Liver (tissue), 9 donors: Measurements from ENCODE around the gene BRIP1. TPM values are rescaled to one million over a fixed set of nuclear protein-coding genes. Genes with fewer than 3 reads are reported as not detected.

Experiments used
- DNase-seq: peaks from one replicate; pipeline ENCODE4 v3.0.0-alpha.2; 2017; ENCODE audit warnings: low spot score
- H3K27ac ChIP-seq, 2 donors: one replicate each; pipeline ENCODE4 v1.7.0; 2013; ENCODE audit warnings: inconsistent platforms in 2 of 2, low read length in 2 of 2, control low read depth in 1 of 2, low read depth in 1 of 2, mild to moderate bottlenecking in 1 of 2
- H3K27me3 ChIP-seq, 4 donors: one replicate each; pipeline versions ENCODE4 v1.6.1 to v1.7.0; 2013; ENCODE audit warnings: low read length in 3 of 4, inconsistent platforms in 1 of 4, mild to moderate bottlenecking in 1 of 4, moderate library complexity in 1 of 4; ENCODE audit not compliant: control insufficient read depth in 4 of 4, insufficient read depth in 4 of 4
- H3K36me3 ChIP-seq, 4 donors: one replicate each; pipeline versions ENCODE4 v1.6.1 to v1.7.0; 2013; ENCODE audit warnings: low read length in 3 of 4, mild to moderate bottlenecking in 3 of 4, low read depth in 1 of 4, moderate library complexity in 1 of 4; ENCODE audit not compliant: control insufficient read depth in 4 of 4, insufficient read depth in 3 of 4
- H3K4me1 ChIP-seq, 4 donors: one replicate each; pipeline versions ENCODE4 v1.6.1 to v1.7.0; 2013; ENCODE audit warnings: low read length in 3 of 4, mild to moderate bottlenecking in 3 of 4, moderate library complexity in 1 of 4; ENCODE audit not compliant: control insufficient read depth in 4 of 4, insufficient read depth in 4 of 4
- H3K4me3 ChIP-seq, 3 donors: one replicate each; pipeline versions ENCODE4 v1.6.1 to v1.7.0; 2013; ENCODE audit warnings: low read length in 3 of 3, control low read depth in 1 of 3, low read depth in 1 of 3, mild to moderate bottlenecking in 1 of 3
- H3K9ac ChIP-seq, 2 donors: one replicate each; pipeline ENCODE4 v1.7.0; 2013; ENCODE audit warnings: low read length in 2 of 2, mild to moderate bottlenecking in 2 of 2, moderate library complexity in 2 of 2, control low read depth in 1 of 2, low read depth in 1 of 2
- H3K9me3 ChIP-seq, 4 donors: one replicate each; pipeline versions ENCODE4 v1.6.1 to v1.7.0; 2013; ENCODE audit warnings: low read length in 3 of 4; ENCODE audit not compliant: control insufficient read depth in 4 of 4
- EGR1 ChIP-seq, 2 donors: IDR thresholded peaks; 2 replicates each; pipeline ENCODE4 v1.6.1; 2016 to 2018; ENCODE audit warnings: antibody characterized with exemption in 2 of 2, low read depth in 2 of 2
- FOXA1 ChIP-seq: IDR thresholded peaks from 2 replicates; pipeline ENCODE4 v1.6.1; 2016; ENCODE audit warnings: antibody characterized with exemption
- GABPA ChIP-seq, 2 donors: IDR thresholded peaks in 1 of 2; conservative IDR thresholded peaks in 1 of 2; 2 replicates each; pipeline ENCODE4 v1.6.1; 2016; ENCODE audit warnings: antibody characterized with exemption in 2 of 2, mild to moderate bottlenecking in 1 of 2, moderate library complexity in 1 of 2
- HNF4A ChIP-seq, 2 donors: conservative IDR thresholded peaks; 2 replicates each; pipeline ENCODE4 v1.6.1; 2016; ENCODE audit warnings: antibody characterized with exemption in 2 of 2, mild to moderate bottlenecking in 2 of 2
- HNF4G ChIP-seq: IDR thresholded peaks from 2 replicates; pipeline ENCODE4 v1.6.1; 2016; ENCODE audit warnings: antibody characterized with exemption
- JUND ChIP-seq, 2 donors: IDR thresholded peaks; 2 replicates each; pipeline ENCODE4 v1.6.1; 2016; ENCODE audit warnings: antibody characterized with exemption in 2 of 2
- NR2F2 ChIP-seq: IDR thresholded peaks from 2 replicates; pipeline ENCODE4 v1.6.1; 2016; ENCODE audit warnings: antibody characterized with exemption
- RAD21 ChIP-seq, 2 donors: IDR thresholded peaks; 2 replicates each; pipeline ENCODE4 v1.6.1; 2016; ENCODE audit warnings: antibody characterized with exemption in 2 of 2, mild to moderate bottlenecking in 2 of 2
- RXRA ChIP-seq, 2 donors: IDR thresholded peaks; 2 replicates each; pipeline ENCODE4 v1.6.1; 2017 to 2018; ENCODE audit warnings: antibody characterized with exemption in 2 of 2, mild to moderate bottlenecking in 1 of 2
- SP1 ChIP-seq: IDR thresholded peaks from 2 replicates; pipeline ENCODE4 v1.6.1; 2018; ENCODE audit warnings: antibody characterized with exemption, mild to moderate bottlenecking
- TAF1 ChIP-seq: conservative IDR thresholded peaks from 2 replicates; pipeline ENCODE4 v1.6.1; 2016; ENCODE audit warnings: antibody characterized with exemption, mild to moderate bottlenecking
- WGBS: extraction: QIAGEN DNeasy Blood & Tissue Kit; methylation state at CpG from one replicate; pipeline ENCODE4 v1.1.7; 2013; 5-methylcytosine and 5-hydroxymethylcytosine counted together
- polyA plus RNA-seq, 2 donors: library from polyadenylated mRNA; stranded (reverse) in 1 of 2; unstranded in 1 of 2; fragments of 200-250 nt in 1 of 2; fragments of >200 nt in 1 of 2; fragmentation: Nextera tagmentation in 1 of 2; extraction: Ambion mirVana in 1 of 2; gene quantifications; one replicate each; pipeline versions ENCODE4 v1.2.1 to v1.2.3, GENCODE V29; 2013 to 2015
- total RNA-seq, 2 donors: library from RNA; depleted of rRNA; stranded (reverse); fragments of >200 nt; gene quantifications; one replicate each; pipeline ENCODE4 v1.2.3, GENCODE V29; 2014
- TF ChIP-seq, protein P1 (sequence below): fragments of 150-350 bp; IDR thresholded peaks from 2 replicates; pipeline ENCODE4 v1.5.1; 2017; ENCODE audit warnings: improper control_type of control experiment, low read depth, low read length; ENCODE audit not compliant: missing input control
- TF ChIP-seq, protein P2 (sequence below): IDR thresholded peaks from 2 replicates; pipeline ENCODE4 v1.6.1; 2016; ENCODE audit warnings: antibody characterized with exemption
- TF ChIP-seq, protein P3 (sequence below): IDR thresholded peaks from 2 replicates; pipeline ENCODE4 v1.6.1; 2016; ENCODE audit warnings: antibody characterized with exemption
- TF ChIP-seq, protein P4 (sequence below): IDR thresholded peaks from 2 replicates; pipeline ENCODE4 v1.6.1; 2016; ENCODE audit warnings: antibody characterized with exemption, mild to moderate bottlenecking
- donor health status: healthy.
- donor health status: healthy.
- donor health status: healthy.
- donor health status: healthy.
- donor health status: healthy.

The BRIP1 gene
- total and polyA plus RNA-seq, 4 donors: 0.24 to 10.3 (median 0.90) TPM

DNA sequence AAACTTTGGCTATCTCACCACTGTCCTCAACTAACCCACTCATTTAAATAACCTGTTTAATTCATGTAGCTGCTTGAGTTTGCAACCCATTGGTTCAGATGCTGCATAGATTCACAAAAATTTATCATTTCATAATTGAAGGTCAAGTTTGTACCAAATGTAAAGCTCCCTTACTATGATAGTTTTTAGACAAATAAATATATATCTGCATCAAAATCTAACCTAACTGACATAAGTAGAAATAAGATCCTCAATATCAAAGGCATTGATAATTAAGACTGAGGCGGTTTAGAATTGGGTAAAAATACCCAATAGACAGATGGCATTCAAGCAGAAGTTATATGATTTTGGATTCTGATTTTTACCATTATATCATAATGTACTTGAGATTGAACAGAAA lies 139.4 kb downstream of the BRIP1 start:
- H3K4me1 ChIP-seq: no peaks in the 10 kb centered on the region
- no peak overlapping the region for H3K9ac ChIP-seq
- TF ChIP-seq SP1: no peak
- TF ChIP-seq, protein P1, sequence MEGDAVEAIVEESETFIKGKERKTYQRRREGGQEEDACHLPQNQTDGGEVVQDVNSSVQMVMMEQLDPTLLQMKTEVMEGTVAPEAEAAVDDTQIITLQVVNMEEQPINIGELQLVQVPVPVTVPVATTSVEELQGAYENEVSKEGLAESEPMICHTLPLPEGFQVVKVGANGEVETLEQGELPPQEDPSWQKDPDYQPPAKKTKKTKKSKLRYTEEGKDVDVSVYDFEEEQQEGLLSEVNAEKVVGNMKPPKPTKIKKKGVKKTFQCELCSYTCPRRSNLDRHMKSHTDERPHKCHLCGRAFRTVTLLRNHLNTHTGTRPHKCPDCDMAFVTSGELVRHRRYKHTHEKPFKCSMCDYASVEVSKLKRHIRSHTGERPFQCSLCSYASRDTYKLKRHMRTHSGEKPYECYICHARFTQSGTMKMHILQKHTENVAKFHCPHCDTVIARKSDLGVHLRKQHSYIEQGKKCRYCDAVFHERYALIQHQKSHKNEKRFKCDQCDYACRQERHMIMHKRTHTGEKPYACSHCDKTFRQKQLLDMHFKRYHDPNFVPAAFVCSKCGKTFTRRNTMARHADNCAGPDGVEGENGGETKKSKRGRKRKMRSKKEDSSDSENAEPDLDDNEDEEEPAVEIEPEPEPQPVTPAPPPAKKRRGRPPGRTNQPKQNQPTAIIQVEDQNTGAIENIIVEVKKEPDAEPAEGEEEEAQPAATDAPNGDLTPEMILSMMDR: no peak
- TF ChIP-seq TAF1: no peak
- H3K36me3 ChIP-seq: no peaks in the 10 kb centered on the region
- 99% methylated on average over 1 of the region's 1 CpG for WGBS
- H3K27me3 ChIP-seq: no peaks in the 10 kb centered on the region
- H3K27ac ChIP-seq: no peak overlapping the region
- no peak overlapping the region for H3K4me3 ChIP-seq
- DNase-seq: no peak
- no peaks in the 10 kb centered on the region for H3K9me3 ChIP-seq

DNA sequence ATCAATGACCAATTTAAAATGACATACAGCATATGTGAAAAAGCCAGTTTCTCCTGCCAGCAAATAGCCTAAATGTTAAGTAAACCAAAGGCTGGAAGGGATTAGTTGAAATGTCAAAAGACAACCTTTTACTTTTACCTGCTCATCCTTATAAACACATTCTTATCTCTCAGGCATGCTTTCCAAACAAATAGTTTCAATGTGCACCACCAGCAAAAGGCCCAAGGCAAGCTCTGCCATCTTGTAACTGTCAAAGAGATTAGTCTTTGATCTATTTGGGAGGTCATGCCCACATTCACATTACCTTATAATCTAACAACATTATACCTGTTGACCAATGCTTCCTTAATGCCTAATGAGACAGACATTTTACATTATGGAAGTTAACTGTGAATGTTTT lies 140.1 kb downstream of the BRIP1 start:
- no peak overlapping the region for H3K4me3 ChIP-seq
- H3K36me3 ChIP-seq: no peaks in the 10 kb centered on the region
- H3K27me3 ChIP-seq: no peaks in the 10 kb centered on the region
- no peaks in the 10 kb centered on the region for H3K9me3 ChIP-seq
- no peak overlapping the region for H3K27ac ChIP-seq
- no peak overlapping the region for H3K9ac ChIP-seq
- no peak for DNase-seq
- TF ChIP-seq JUND (IDR thresholded peaks at IDR 0.05) (no peak), FOXA1 (no peak), HNF4A (conservative IDR thresholded peaks at IDR 0.05) (no peak), SP1 (no peak), RAD21 (IDR thresholded peaks at IDR 0.05) (no peak), EGR1 (IDR thresholded peaks at IDR 0.05; ENCODE audit: low read depth in 2 of 2) (no peak), NR2F2 (no peak), HNF4G (no peak)
- TF ChIP-seq, protein P2, sequence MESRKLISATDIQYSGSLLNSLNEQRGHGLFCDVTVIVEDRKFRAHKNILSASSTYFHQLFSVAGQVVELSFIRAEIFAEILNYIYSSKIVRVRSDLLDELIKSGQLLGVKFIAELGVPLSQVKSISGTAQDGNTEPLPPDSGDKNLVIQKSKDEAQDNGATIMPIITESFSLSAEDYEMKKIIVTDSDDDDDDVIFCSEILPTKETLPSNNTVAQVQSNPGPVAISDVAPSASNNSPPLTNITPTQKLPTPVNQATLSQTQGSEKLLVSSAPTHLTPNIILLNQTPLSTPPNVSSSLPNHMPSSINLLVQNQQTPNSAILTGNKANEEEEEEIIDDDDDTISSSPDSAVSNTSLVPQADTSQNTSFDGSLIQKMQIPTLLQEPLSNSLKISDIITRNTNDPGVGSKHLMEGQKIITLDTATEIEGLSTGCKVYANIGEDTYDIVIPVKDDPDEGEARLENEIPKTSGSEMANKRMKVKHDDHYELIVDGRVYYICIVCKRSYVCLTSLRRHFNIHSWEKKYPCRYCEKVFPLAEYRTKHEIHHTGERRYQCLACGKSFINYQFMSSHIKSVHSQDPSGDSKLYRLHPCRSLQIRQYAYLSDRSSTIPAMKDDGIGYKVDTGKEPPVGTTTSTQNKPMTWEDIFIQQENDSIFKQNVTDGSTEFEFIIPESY: no peak
- TF ChIP-seq, protein P1: no peak
- no peaks in the 10 kb centered on the region for H3K4me1 ChIP-seq

DNA sequence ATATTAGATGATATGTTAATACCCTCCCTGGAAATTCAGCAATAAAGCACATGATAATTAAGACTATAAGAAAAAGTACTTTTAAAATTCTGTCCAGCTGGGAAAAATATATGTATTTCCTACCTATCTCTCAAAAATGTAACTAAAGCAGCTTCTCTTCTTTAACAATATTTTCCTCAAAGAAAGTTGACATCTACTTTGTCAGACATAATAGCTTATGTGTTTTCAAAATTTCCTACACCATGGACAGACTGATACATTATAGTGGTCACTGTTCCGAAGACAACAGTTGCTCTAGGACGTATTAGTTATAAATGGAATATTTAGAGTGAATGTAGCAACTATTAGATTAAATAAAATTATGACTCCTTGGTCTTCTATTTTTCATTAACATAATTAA lies 140.9 kb downstream of the BRIP1 start:
- no peaks in the 10 kb centered on the region for H3K27me3 ChIP-seq
- no peaks in the 10 kb centered on the region for H3K36me3 ChIP-seq
- no peaks in the 10 kb centered on the region for H3K4me1 ChIP-seq
- no peak overlapping the region for H3K4me3 ChIP-seq
- H3K9ac ChIP-seq: no peak overlapping the region
- no peak overlapping the region for H3K27ac ChIP-seq
- no peaks in the 10 kb centered on the region for H3K9me3 ChIP-seq
- DNase-seq: no peak
- WGBS: 98% methylated on average over 2 of the region's 2 CpGs
- no peak for TF ChIP-seq GABPA (IDR thresholded peaks at IDR 0.05 in 1 of 2, conservative IDR thresholded peaks at IDR 0.05 in 1 of 2)
- TF ChIP-seq TAF1: no peak
- TF ChIP-seq, protein P3, sequence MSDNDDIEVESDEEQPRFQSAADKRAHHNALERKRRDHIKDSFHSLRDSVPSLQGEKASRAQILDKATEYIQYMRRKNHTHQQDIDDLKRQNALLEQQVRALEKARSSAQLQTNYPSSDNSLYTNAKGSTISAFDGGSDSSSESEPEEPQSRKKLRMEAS: no peak
- TF ChIP-seq, protein P1: no peak
- no peak for TF ChIP-seq EGR1 (IDR thresholded peaks at IDR 0.05; ENCODE audit: low read depth in 2 of 2)
- TF ChIP-seq, protein P4, sequence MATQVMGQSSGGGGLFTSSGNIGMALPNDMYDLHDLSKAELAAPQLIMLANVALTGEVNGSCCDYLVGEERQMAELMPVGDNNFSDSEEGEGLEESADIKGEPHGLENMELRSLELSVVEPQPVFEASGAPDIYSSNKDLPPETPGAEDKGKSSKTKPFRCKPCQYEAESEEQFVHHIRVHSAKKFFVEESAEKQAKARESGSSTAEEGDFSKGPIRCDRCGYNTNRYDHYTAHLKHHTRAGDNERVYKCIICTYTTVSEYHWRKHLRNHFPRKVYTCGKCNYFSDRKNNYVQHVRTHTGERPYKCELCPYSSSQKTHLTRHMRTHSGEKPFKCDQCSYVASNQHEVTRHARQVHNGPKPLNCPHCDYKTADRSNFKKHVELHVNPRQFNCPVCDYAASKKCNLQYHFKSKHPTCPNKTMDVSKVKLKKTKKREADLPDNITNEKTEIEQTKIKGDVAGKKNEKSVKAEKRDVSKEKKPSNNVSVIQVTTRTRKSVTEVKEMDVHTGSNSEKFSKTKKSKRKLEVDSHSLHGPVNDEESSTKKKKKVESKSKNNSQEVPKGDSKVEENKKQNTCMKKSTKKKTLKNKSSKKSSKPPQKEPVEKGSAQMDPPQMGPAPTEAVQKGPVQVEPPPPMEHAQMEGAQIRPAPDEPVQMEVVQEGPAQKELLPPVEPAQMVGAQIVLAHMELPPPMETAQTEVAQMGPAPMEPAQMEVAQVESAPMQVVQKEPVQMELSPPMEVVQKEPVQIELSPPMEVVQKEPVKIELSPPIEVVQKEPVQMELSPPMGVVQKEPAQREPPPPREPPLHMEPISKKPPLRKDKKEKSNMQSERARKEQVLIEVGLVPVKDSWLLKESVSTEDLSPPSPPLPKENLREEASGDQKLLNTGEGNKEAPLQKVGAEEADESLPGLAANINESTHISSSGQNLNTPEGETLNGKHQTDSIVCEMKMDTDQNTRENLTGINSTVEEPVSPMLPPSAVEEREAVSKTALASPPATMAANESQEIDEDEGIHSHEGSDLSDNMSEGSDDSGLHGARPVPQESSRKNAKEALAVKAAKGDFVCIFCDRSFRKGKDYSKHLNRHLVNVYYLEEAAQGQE: no peak
- TF ChIP-seq RXRA (IDR thresholded peaks at IDR 0.05): no peak
- no peak for TF ChIP-seq HNF4A (conservative IDR thresholded peaks at IDR 0.05)
